K562 (cell line): ENCODE results near the gene DNAJB6. TPM values are rescaled to one million over a fixed set of nuclear protein-coding genes. Genes with fewer than 3 reads are reported as not detected.

Source experiments
- BMI1 ChIP-seq: fragments of 150-350 bp; IDR thresholded peaks from 2 replicates; pipeline ENCODE4 v1.6.1; 2014; ENCODE audit warnings: low read length
- CBX3 ChIP-seq, 2 experiments: IDR thresholded peaks; 1 replicate in 1 of 2; 2 replicates in 1 of 2; pipeline ENCODE4 v1.6.1; 2012; ENCODE audit warnings: inconsistent platforms in 2 of 2, low read length in 2 of 2, borderline replicate concordance in 1 of 2, control low read depth in 1 of 2
- DMBX1 ChIP-seq: fragments of 250-450 bp; sonication (Bioruptor Pico); IDR thresholded peaks from 2 replicates; pipeline ENCODE4 v1.8.0; 2022; ENCODE audit warnings: inconsistent platforms, mild to moderate bottlenecking, moderate library complexity, borderline replicate concordance
- ESRRB ChIP-seq: fragments of 250-450 bp; sonication (Bioruptor Pico); IDR thresholded peaks from 2 replicates; pipeline ENCODE4 v1.5.0; 2020; ENCODE audit warnings: mild to moderate bottlenecking, moderate library complexity, borderline replicate concordance
- HLTF ChIP-seq: fragments of 450-650 bp; IDR thresholded peaks from 2 replicates; pipeline ENCODE4 v1.6.1; 2016
- HNRNPL ChIP-seq: fragments of 200-400 bp; formaldehyde crosslinking; IDR thresholded peaks from 2 replicates; pipeline ENCODE4 v1.6.1; 2017; ENCODE audit warnings: low read depth, mild to moderate bottlenecking, low read length
- MTA3 ChIP-seq: fragments of 450-650 bp; formaldehyde crosslinking; IDR thresholded peaks from 2 replicates; pipeline ENCODE4 v1.6.1; 2017; ENCODE audit warnings: mild to moderate bottlenecking, borderline replicate concordance
- NR3C1 ChIP-seq: sonication (generic); formaldehyde crosslinking; IDR thresholded peaks from 2 replicates; pipeline ENCODE4 v1.8.1; 2022; ENCODE audit warnings: missing genetic modification reagents
- RAD51 ChIP-seq: fragments of 450-650 bp; IDR thresholded peaks from 2 replicates; pipeline ENCODE4 v1.7.1; 2016; ENCODE audit warnings: low read depth, mild to moderate bottlenecking, borderline replicate concordance
- TFAP4 ChIP-seq: sonication (generic); formaldehyde crosslinking; IDR thresholded peaks from 2 replicates; pipeline ENCODE4 v1.8.0; 2022; ENCODE audit warnings: missing genetic modification reagents, mild to moderate bottlenecking, moderate library complexity, borderline replicate concordance
- THRAP3 ChIP-seq: fragments of 450-650 bp; IDR thresholded peaks from 2 replicates; pipeline ENCODE4 v1.6.1; 2016; ENCODE audit warnings: mild to moderate bottlenecking, inconsistent platforms, borderline replicate concordance
- USF2 ChIP-seq: sonication (generic); formaldehyde crosslinking; IDR thresholded peaks from 2 replicates; pipeline ENCODE4 v1.5.0; 2020; ENCODE audit warnings: missing genetic modification reagents
- ZBTB33 ChIP-seq: sonication (generic); formaldehyde crosslinking; IDR thresholded peaks from 2 replicates; pipeline ENCODE4 v1.8.1; 2023; ENCODE audit warnings: mild to moderate bottlenecking, missing genetic modification reagents
- ZNF146 ChIP-seq: IDR thresholded peaks from one replicate; pipeline ENCODE4 v1.6.1; 2018; ENCODE audit warnings: missing compliant biosample characterization; ENCODE audit not compliant: unreplicated experiment
- ZNF217 ChIP-seq: sonication (generic); formaldehyde crosslinking; IDR thresholded peaks from 2 replicates; pipeline ENCODE4 v1.8.0; 2022; ENCODE audit warnings: mild to moderate bottlenecking, missing genetic modification reagents
- ZNF253 ChIP-seq: fragments of 250-450 bp; sonication (Bioruptor Pico); conservative IDR thresholded peaks from 2 replicates; pipeline ENCODE4 v1.6.1; 2021; ENCODE audit warnings: mild to moderate bottlenecking
- ZNF76 ChIP-seq: fragments of 250-450 bp; sonication (Bioruptor Pico); IDR thresholded peaks from 2 replicates; pipeline ENCODE4 v1.4.0; 2020; ENCODE audit warnings: mild to moderate bottlenecking, moderate library complexity, borderline replicate concordance
- ZNF830 ChIP-seq: fragments of 250-450 bp; sonication (Bioruptor Pico); IDR thresholded peaks from 2 replicates; pipeline ENCODE4 v1.5.0; 2021; ENCODE audit warnings: mild to moderate bottlenecking
- polyA plus RNA-seq, 8 experiments: library from polyadenylated mRNA; depleted of rRNA in 4 of 8; stranded (reverse) in 5 of 8; unstranded in 3 of 8; fragments of >200 nt; fragmentation: Nextera tagmentation in 2 of 8; fragmentation: Illumina TruSeq in 1 of 8; extraction: Ambion mirVana in 2 of 8; extraction: Trizol in 1 of 8; gene quantifications; 2 replicates each; pipeline versions ENCODE4 v1.2.1 to v1.2.3, GENCODE V29; 2011 to 2014; ENCODE audit warnings: inconsistent platforms in 1 of 8, missing spikeins in 1 of 8
- total RNA-seq, 7 experiments: library from RNA; depleted of rRNA in 6 of 7; stranded (reverse); fragments of >200 nt in 6 of 7; fragmentation: Illumina TruSeq in 2 of 7; extraction: Trizol in 2 of 7; gene quantifications; 2 replicates each; pipeline versions ENCODE4 v1.2.1 to v1.2.3, GENCODE V29; 2011 to 2021; ENCODE audit warnings: low replicate concordance in 1 of 7
- TF ChIP-seq, protein P1 (sequence below), 3 experiments: fragments of 200-800 bp in 1 of 3; sonication (Bioruptor generic) in 1 of 3; sonication (generic) in 1 of 3; formaldehyde crosslinking in 1 of 3; IDR thresholded peaks; 2 replicates each; pipeline versions ENCODE4 v1.6.1 to v1.8.0; 2016 to 2022; ENCODE audit warnings: mild to moderate bottlenecking in 2 of 3, missing compliant biosample characterization in 2 of 3, missing genetic modification characterization in 2 of 3, missing genetic modification reagents in 1 of 3
- TF ChIP-seq, protein P2 (sequence below), 3 experiments: IDR thresholded peaks in 2 of 3; conservative IDR thresholded peaks in 1 of 3; 2 replicates each; pipeline ENCODE4 v1.5.1; 2011 to 2012; ENCODE audit warnings: low read length in 3 of 3, mild to moderate bottlenecking in 3 of 3, control low read depth in 2 of 3, improper control_type of control experiment in 1 of 3, inconsistent platforms in 1 of 3, low read depth in 1 of 3, mixed read lengths in 1 of 3, moderate library complexity in 1 of 3; ENCODE audit not compliant: insufficient read depth in 2 of 3

DNAJB6 gene
- total and polyA plus RNA-seq, 9 of the 15 experiments (the other 6 are each of a cell fraction or from before 2014, with no cell fraction given), result 84.5 to 158 (median 135) TPM

DNA sequence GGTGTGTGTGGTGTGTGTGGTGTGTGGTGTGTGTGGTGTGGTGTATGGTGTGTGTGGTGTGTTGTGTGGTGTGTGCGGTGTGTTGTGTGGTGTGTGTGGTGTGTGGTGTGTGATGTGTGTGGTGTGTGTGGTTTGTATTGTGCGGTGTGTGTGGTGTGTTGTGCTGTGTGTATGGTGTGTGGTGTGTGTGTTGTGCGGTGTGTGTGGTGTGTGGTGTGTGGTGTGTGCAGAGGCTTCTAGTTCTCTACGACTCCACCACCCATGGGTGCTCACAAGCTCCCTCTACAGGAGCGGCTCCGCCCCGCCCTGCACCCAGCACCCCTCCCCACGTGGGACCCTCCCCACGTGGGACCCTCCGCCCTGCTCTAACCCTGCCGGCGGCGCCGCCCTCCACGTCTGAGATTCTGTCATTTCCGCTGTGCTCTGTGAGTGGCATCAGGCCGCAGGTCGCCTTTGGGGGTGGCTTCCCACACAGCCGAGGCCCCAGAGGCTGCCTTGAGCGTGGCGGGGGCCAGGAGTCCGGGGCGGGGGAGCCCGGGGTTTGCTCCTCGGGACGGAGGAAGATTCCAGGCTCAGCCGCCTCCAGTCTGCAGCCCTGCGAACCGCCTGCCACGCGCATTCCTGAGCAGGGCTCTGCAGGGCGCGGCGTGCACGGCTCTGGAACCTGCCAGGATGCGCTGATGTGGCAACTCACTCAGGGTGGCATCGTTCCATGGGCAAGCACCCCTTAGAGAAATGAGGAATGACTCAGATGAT is 37.0 kb upstream of the DNAJB6 start (continued):
- TF ChIP-seq ZNF253 (no peak), ZNF146 (CRISPR knock-in tag) (no peak), DMBX1 (CRISPR knock-in tag) (no peak), ZNF830 (CRISPR knock-in tag) (no peak), MTA3 (0 out of 2 replicates have a peak, but pooled peaks have one; percentile 27), HNRNPL (peak; percentile 70; the same call in 1 of the 2 replicates), ZNF76 (CRISPR knock-in tag) (no peak), TFAP4 (0 out of 2 replicates have a peak, but pooled peaks have one; percentile 27), BMI1 (no peak), RAD51 (peak; percentile 62; the same call in 1 of the 2 replicates), HLTF (no peak), THRAP3 (no peak), ZNF217 (CRISPR knock-in tag) (no peak), USF2 (peak; percentile 71), ZBTB33 (CRISPR knock-in tag) (peak; percentile 80), CBX3 (IDR thresholded peaks at IDR 0.05; ENCODE audit: borderline replicate concordance in 1 of 2, low read length in 2 of 2) (peak in 1 of 2 experiments; percentile 57; a peak in 1 of 3 replicates), NR3C1 (CRISPR knock-in tag) (0 out of 2 replicates have a peak, but pooled peaks have one; percentile 25), ESRRB (no peak)
- TF ChIP-seq, protein P1, sequence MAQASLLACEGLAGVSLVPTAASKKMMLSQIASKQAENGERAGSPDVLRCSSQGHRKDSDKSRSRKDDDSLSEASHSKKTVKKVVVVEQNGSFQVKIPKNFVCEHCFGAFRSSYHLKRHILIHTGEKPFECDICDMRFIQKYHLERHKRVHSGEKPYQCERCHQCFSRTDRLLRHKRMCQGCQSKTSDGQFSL (CRISPR knock-in tag; IDR thresholded peaks at IDR 0.05), result no peak
- TF ChIP-seq, protein P1 (tag; IDR thresholded peaks at IDR 0.05), result no peak
- TF ChIP-seq, protein P2, sequence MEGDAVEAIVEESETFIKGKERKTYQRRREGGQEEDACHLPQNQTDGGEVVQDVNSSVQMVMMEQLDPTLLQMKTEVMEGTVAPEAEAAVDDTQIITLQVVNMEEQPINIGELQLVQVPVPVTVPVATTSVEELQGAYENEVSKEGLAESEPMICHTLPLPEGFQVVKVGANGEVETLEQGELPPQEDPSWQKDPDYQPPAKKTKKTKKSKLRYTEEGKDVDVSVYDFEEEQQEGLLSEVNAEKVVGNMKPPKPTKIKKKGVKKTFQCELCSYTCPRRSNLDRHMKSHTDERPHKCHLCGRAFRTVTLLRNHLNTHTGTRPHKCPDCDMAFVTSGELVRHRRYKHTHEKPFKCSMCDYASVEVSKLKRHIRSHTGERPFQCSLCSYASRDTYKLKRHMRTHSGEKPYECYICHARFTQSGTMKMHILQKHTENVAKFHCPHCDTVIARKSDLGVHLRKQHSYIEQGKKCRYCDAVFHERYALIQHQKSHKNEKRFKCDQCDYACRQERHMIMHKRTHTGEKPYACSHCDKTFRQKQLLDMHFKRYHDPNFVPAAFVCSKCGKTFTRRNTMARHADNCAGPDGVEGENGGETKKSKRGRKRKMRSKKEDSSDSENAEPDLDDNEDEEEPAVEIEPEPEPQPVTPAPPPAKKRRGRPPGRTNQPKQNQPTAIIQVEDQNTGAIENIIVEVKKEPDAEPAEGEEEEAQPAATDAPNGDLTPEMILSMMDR (IDR thresholded peaks at IDR 0.05 in 2 of 3, conservative IDR thresholded peaks at IDR 0.05 in 1 of 3; ENCODE audit: insufficient read depth in 2 of 3, low read depth in 1 of 3, low read length in 3 of 3), result peak; percentile 55 to 72 (median 70)
